Adipose tissue (tissue), 3 donors: ENCODE data around the gene THADA. TPM values are rescaled to one million over a fixed set of nuclear protein-coding genes. Genes with fewer than 3 reads are reported as not detected.

Source experiments
- H3K27ac ChIP-seq: one replicate; pipeline ENCODE4 v1.5.1; 2013; ENCODE audit warnings: low read depth, low read length
- WGBS, 3 donors: extraction: QIAGEN DNeasy Blood & Tissue Kit; methylation state at CpG; one replicate each; pipeline ENCODE4 v1.1.7; 2013; 5-methylcytosine and 5-hydroxymethylcytosine counted together
- polyA plus RNA-seq, 3 donors: library from polyadenylated mRNA; stranded (reverse); fragments of 200-250 nt; gene quantifications; one replicate each; pipeline ENCODE4 v1.2.3, GENCODE V29; 2013
- donor health status: healthy with polysubstance abuse.
- donor health status: Bipolar disorder and iron deficiency.
- donor health status: healthy.

The THADA gene
- polyA plus RNA-seq, 3 donors: 8.6 to 15.5 (median 9.3) TPM

DNA sequence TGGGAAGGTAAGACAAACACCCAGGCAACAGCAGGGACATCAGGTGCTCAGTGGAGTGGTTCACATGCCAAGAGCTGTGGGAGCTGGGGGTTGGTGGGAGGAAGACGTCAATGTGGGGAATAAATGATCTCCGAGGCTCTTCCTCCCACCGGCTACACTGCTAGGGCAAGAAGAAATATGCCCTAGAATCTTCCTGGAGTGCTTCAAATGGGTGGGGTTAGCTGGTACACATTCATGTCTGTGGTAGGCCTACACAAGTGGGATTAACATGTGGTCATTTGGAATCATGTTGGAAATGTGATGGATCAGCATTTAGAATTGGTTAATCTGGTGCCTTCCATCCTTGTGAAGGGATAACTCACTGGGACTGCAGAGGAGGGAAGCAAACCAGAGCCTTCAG, 357.0 kb downstream of the THADA start:
- no peak overlapping the region for H3K27ac ChIP-seq
- 73 to 89% (median 87%) methylated on average over 3 of the region's 3 CpGs for WGBS, 3 donors

GRCh38 chr2:43238176-43238575, 357.7 kb downstream of the THADA start:
- no peak overlapping the region for H3K27ac ChIP-seq

GRCh38 chr2:43233218-43234212, 362.3 kb downstream of the THADA start:
- WGBS, 3 donors: 53 to 72% (median 71%) methylated on average over 9 of the region's 9 CpGs
- H3K27ac ChIP-seq: no peak overlapping the region

GRCh38 chr2:43230951-43231827, 364.6 kb downstream of the THADA start:
- H3K27ac ChIP-seq: no peak overlapping the region
- 83 to 89% (median 85%) methylated on average over 7 of the region's 7 CpGs for WGBS, 3 donors

- WGBS, 3 donors: 72 to 89% (median 85%) methylated on average over 4 of the region's 4 CpGs
- no peak overlapping the region for H3K27ac ChIP-seq
Measured at GRCh38 chr2:43230351-43230885, 365.4 kb downstream of the THADA start.

- H3K27ac ChIP-seq: no peak overlapping the region
- 26 to 30% (median 28%) methylated on average over 6 of the region's 6 CpGs for WGBS, 3 donors
Measured at GRCh38 chr2:43228756-43229659, 366.8 kb downstream of the THADA start.

DNA sequence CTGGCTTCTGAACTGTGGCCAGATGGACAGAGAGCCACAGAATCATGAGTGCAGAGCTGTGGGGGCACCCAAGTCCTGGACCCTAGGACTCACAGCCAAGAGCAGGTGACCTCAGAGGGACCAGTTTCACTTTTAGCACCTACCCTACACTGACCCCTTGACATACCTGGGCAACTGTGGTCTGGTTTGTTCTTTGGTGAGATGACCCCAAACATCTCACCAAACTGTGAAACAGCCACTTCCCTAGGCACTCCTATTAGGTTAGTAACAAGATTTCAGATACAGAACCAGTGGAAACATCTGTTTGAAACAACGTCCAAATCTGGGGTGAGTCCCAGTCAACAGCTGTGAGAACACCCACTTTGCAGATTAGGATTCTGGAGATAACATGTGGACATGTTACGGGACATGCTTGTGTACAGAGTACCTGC, 367.5 kb downstream of the THADA start:
- WGBS, 3 donors: 21 to 28% (median 26%) methylated on average over 2 of the region's 2 CpGs
- H3K27ac ChIP-seq: no peak overlapping the region

DNA sequence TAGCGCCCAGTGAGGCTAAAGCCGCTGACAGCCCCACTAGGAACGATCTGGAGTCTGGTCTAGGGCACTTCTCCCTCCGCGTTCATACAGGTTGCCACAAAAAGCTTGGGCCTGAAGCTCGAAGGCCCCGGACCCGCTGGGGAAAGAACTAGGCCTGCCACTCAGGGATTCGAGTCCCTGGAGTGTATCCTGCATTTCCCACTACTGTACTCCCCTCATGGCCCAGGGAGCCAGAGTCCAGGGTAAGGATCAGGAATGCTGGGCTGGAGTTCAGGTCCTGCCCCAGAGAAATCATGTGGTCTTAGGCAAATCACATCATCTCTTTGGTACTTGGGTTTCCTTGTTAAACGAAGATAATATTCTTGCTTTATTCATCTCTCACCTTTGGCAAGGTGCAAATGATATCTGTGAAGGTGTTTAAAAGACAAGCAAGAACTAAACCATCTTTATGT, 368.0 kb downstream of the THADA start:
- 2 to 5% (median 2%) methylated on average over 10 of the region's 10 CpGs for WGBS, 3 donors
- peak overlapping the region; percentile 94 for H3K27ac ChIP-seq

DNA sequence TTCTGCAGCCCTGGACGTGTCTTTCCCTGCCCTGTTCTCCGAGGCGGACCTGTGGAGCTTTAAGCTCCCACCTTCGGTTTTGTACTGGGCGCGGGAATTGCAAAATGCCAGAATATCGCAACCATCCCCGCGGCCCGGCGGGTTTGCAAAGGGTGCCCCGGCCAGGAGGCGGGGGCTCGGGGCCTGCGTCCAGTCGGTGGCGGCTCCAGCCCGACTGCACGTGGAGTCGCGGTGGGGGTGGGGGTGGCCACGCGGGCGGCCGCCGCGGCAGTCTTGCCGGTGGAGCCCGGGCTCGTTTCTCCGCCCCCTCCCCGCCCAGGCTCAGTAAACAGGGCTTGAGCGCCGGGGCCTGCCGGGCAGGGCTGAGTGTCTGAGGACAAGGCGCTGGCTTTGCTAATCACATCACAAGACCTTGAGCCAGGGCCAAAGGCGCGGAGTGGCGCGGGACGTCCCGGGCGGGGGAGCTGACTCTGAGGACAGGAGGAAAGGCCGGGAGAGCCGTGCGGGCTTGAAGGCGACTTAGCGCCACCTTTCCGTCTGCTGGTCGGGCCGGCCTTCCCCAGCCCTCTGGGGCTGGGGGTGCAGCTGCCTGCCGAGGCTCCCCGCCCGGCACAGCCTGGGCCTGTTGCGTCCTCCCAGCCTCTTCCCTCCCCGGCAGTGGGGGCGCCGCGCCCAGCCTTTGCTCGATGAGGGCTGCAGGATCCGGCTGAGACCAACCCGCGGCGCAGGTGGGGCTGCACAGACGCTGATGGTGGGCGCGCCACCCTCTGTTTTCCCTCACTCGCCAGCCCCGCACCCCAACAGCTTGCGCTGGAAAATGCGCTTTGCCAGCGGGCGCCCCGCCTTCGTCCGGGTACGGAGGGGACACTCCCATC, 368.6 kb downstream of the THADA start:
- WGBS, 3 donors: 0 to 1% (median 0%) methylated on average over 65 to 77 of the region's 77 CpGs
- H3K27ac ChIP-seq: peak overlapping the region; percentile 94

GRCh38 chr2:43226558-43226954, 369.3 kb downstream of the THADA start, which contains the start of gene ZFP36L2:
Gene ZFP36L2 (minus strand): TSS chr2:43226606. CDS start chr2:43226315, 291 bp downstream.
- peak within 1 kb of the TSS; percentile 94 for H3K27ac ChIP-seq
- WGBS, 3 donors: 0 to 1% (median 1%) methylated on average over 38 to 58 of the region's 58 CpGs

GRCh38 chr2:43225788-43226557, 369.9 kb downstream of the THADA start:
- 0 to 1% (median 1%) methylated on average over 67 to 80 of the region's 80 CpGs for WGBS, 3 donors

GRCh38 chr2:43225093-43225787, 370.6 kb downstream of the THADA start:
- WGBS, 3 donors: 1% methylated on average over 67 to 74 of the region's 74 CpGs
- peak overlapping the region; percentile 68 for H3K27ac ChIP-seq

More at GRCh38 chr2:43225788-43226557, 369.9 kb downstream of the THADA start:
- H3K27ac ChIP-seq: peak overlapping the region; percentile 92

- peak overlapping the region; percentile 71 for H3K27ac ChIP-seq
- 0 to 1% (median 0%) methylated on average over 64 to 74 of the region's 74 CpGs for WGBS, 3 donors
Measured at GRCh38 chr2:43224571-43225092, 371.2 kb downstream of the THADA start.

DNA sequence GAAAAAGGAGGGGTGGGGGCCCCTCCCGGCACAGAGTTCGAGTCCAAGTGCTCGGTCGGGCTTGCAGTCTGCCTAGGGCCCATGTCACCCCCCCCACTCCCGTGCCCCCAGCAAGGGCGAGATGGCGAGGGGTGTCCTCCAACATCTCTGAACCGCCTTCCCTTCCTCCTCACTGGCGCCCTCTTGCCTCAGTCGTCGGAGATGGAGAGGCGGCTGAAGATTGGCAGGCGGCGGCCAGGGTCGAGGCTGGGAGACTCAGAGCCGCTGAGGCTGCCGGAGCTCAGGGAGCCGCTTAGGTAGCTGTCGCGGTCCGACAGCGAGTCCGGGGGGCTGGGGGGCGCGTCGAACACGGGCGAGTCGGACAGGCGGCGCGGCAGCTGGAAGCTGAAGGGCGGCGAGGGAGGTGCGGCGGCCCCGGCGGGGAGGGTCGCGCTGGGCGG, 371.7 kb downstream of the THADA start:
- H3K27ac ChIP-seq: peak overlapping the region; percentile 71
- WGBS, 3 donors: 0% methylated on average over 38 to 41 of the region's 41 CpGs

- H3K27ac ChIP-seq: peak overlapping the region; percentile 74
- 0 to 6% (median 4%) methylated on average over 4 of the region's 4 CpGs for WGBS, 3 donors
Measured at GRCh38 chr2:43223521-43224001, 372.3 kb downstream of the THADA start.
